Hippocampal formation (tissue), 2 donors: ENCODE results near the gene NXN.
"Not testable (repeated sequence)": the region's sequence is repeated elsewhere in the genome, so short reads cannot be mapped to it uniquely, and the experiment has no call there.

Source experiments
- DNase-seq, 2 donors: peaks; one replicate each; lab custom pipeline; 2025; lab: John Stamatoyannopoulos, UW

NXN gene

DNA sequence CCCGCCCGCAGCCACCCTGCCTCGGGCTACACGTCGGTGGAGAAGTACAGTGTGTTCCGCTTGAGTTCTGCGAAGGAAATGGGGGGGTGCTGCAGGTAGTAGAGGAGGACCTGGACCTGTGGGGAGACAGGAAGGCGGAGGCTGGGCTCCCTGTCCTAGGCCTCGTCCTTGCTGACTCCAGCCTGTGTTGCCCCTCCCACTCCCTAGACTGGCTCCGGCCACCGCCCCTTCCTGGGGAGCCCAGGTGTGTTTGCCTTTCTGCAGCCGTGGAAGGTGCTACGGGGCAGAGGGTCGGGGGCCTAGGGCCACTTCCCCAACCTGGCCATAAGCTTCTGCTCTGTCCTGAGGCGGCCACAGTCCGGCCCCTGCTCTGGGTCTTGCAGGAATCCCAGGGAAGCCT is 26.5 kb upstream of the NXN start:
- no peak for DNase-seq

DNA sequence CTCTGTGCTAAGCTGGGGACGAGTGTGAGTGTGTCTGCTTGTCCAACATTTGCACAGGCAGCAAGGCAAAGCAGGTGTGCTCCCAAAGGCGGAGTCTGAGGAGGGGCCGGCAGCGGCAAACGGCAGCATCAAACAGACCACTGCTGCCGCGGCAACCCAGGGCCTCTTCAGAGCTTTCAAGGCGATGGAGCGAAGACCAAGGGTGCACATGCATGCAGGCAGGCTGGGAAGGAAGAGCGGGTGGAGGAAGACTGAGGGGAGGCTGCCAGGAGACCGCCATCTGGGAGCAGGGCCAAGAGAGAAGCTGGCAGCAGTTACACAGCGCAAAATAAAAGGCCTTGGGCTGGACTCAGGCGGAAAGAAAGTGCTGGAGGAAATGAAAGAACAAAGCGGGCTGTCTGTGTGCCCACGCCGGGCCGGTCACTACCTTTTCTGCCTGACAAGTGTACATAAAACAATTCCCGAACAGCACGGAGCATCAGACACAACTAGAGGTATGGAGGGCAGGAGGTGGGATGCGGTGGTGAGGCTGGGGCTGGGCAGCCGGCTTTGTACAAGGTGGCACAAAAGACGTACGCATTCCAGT is 25.9 kb upstream of the NXN start:
- DNase-seq = peak; percentile 69 to 75

DNA sequence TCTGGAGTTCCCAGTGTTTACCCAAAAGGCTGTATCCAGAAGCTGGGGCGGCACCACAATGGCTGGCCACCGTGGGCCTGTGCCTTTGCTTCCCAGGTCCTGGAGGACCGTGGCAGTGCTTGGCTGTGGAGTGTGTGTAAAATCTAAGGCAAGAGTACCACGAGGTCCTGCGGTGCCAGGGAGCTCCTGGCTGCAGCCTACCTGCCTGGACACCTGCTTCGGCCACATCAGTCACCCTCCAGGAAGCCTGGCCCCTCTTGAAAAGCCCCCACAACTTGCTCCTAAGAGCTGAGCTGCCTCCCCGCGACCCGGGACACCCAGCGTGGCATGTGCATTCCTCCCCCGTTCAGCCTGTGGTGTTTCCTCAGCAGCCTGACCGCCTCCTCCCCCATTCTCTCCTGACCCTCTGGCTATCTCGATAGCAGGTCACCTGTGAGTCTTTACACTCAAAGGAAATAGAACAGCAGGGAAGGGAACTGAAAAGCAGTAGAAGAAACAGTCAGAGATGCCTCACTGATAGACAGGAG is 25.3 kb upstream of the NXN start:
- no peak for DNase-seq

DNA sequence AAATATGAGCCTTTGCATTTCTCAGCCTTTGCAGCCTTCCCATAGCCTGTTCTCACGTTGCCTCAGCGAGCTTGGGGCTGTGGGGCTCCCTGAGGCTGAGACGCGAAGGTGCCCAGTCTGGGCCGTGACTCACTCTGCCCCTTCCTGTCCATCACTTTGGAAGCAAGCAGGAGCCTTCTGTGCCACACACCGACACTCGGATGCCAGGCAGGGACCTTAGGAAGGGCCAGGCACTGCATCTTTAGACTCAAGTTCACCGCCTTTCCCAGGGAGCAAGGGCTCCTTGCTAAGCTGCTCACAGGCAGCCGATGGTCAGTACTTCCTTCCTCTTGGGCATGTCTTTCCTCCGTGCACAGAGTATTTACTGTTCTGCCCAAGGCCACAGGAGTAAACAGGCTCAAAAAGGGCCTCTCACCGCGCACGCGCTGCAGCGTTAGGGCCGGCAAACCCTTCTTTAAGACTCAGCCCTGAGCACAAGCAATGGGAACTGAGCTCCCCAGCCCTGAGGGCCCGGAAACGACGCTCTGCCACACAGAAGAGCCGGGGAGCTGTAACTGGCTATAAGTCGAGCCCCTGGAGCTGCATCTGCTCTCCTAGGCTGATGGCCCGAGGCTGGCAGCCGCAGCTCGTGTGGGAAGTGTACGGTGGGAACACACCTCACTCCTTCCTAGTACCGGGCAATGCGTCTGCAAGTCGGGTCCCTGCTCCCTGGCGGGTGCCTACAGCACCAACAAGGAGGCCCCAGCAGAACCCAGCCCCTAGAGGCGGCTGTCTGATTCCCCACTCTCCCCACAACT is 24.6 kb upstream of the NXN start:
- no peak for DNase-seq

DNA sequence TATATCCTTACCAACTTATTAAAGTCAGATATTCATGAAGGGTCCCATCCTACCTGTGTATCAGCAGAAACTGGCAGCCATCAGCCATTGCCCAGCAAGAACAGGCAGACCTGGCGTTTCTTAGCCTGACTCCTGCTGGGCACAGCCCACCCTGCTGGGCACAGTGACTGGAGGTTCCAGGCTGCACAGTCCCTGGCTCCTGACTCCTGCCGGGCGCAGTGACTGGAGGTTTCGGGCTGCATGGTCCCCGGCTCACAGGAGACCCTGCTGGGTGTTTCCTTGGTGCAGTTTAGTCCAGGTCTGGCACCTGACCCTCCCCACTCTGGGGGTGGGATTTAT is 24.0 kb upstream of the NXN start:
- no peak for DNase-seq

DNA sequence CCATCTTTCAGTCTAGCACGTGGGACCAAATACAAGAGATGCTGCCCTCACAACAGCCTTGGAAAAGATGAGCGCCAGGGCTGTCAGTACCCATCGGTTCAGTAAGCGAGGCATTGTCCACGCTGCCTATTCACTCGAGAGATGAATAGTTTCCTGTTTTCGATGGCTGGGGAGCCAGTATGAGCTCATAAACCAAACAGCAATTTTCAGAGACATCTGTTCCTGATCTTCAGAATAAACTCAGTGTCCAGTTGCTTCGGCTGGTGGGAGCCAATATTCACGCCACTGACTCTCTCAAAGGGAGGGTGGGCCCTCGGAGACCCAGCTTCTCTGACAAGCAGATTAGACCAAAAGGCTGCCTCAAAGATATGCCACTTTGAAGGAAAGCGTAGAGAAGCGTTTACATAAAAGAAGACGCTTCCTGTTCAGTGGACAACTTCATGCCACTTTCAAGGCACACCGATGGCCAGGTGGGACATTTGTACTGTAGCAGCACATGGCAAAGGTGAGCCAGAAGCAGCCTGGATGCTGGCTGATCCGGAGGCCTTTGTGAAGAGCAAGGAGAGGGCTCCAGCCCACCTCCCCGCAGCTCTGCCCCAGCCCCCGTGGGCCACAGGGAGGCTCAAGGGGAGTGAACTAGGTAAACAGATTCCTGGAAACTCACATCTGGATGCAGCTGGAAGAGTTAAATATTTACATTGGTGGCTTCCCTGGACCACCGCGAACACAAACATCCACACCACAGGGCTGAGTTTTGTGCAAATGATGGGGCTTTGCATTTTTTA is 23.4 kb upstream of the NXN start:
- peak; percentile 40 to 83 for DNase-seq

DNA sequence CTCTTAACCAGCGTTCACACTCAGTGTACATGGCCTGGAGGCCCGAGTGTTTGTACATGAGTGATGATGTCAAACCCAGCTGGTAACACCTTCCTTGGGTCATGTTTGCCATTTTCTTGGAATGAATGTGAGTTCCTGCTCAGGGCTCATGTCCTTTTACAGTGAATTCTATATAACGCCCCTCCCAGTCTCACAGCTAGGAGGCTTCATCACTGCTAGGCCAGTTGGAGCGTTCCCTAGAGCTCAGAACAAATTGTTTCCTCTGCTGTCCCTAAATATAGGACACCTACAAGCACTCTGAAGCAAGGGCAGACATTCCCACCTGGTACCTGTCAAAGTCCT is 22.8 kb upstream of the NXN start:
- DNase-seq = no peak

DNA sequence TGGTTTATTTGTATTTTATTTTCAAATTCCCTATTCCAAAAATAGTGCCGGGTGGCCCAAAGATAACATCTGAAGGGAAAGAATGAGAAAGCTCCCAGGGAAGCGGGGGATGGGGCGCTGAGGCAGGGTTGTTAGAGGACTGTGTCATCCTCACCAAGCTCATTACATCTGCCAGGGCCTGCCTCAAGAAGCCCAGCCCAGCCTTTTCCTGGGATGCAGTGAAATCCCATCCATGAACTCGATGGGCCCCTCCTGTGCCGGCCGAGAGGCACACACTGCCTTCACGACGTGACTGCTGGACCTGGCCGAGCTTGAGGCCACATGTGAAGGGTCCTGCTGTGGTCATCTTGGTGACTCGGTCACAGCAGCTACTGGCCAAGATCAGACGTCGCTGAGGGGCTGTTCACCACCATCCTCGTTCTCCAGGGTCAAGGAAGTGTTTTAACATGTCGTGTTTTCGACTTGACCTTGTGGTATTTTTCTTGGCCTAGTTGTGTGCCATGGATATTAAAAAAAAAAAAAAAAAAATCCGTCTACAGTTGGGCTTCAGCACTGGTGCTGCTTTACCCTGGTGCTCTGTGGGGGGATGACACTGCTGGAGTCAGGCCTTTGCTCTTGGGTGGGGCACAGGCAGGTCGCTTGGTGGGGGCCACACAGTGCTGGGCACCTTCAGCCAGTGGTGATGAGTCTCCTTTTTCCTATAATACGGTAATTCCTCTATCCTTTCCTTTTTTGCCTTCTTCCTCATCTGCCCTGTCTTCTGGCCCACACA is 22.2 kb upstream of the NXN start:
- no peak for DNase-seq

DNA sequence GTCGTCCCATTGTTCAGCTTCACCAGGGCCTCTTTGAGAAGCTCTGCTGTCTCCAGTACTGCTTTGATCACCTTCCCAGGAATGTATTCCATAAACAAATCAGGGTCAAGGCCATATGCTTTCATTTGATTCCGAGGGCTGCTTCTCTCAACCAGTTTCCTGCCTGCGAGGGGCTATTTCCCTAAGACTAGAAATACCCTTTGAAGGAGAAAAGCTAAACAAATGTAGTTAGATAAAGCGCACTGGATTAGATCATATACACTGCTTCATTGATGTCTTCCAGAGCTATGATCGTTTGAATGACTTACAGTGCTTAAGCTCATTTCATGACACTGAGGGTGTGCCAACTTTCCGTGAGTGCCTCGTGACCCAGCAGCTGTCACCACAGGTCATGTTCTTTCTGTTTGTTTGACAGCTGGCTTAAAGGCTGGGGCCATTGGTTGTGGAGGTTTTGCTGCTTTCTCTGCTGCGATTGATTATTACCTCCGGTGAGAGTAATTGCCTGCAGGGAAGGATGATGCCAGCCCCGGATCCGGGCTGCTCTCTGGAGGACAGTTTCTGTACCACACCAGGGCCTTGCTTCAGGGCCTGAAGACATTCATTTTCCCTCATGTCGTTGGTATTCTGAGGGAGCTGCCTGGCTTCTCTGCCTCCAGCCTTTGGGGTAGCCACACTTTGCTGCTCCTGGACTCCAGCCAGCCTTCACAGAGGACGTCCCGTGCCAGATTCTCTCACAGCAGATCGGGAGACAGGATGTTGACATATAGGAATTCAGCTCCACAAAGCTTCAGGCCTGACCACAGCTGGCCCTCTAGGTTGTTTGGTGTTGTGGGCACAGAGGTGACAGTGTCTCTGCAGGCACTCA is 21.3 kb upstream of the NXN start:
- no peak for DNase-seq

DNA sequence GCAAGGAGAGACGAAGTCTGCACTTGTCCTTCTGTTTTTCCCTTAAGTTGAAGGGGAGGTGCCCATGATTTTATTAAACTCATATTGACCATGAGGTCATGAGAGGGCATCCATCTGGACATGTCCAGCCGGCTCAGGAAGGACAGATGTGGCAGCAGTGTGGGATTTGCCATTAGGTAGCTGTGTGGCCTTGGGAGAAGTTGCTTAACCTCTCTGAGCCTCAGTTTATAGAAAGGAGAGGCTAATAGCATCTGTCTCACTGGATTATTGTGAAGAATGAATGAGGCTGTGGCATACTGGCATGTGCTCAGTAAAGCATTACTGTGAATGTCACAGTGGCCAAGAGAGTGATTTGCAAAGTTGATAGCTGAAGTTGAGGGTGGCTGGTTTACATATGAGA is 18.5 kb upstream of the NXN start:
- no peak for DNase-seq

DNA sequence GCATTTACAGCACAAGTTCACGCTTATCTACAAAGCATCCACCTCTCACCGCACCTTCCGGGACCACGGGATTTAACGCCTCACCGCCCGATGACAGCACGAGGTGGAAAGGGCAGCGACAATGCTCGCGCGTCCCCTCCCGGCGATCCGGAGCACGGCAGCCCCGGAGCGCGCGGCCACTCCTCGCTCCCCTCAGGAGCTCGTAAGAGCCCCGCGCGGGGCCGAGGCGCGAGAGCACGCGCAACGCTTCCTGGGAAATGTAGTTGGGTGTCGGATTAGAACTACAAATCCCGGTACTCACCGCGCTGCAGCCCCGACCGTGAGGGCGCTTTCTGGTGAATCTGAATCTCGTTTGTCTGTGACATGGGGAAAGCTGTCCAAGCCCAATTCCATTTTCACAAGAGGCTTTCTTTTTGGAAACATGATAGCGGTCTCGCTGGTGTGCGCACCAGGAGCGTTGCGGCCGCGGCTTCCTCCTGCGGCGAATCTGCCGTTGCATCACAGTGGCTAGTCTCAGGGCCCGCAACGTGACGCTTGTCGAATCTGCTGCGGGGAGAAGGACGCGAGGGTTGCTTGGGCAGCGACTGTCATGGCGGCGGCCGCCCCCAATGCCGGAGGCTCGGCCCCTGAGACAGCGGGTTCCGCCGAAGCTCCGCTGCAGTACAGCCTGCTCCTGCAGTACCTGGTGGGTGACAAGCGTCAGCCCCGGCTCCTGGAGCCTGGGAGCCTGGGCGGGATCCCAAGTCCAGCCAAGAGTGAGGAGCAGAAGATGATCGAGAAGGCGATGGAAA is 17.2 kb upstream of the NXN start, which contains the start of gene TIMM22:
TIMM22 (plus strand) TSS at position 576 of the 791 bp plus-strand sequence; CDS start at position 590, 14 bp downstream.
- peak; percentile 92 to 93 for DNase-seq

DNA sequence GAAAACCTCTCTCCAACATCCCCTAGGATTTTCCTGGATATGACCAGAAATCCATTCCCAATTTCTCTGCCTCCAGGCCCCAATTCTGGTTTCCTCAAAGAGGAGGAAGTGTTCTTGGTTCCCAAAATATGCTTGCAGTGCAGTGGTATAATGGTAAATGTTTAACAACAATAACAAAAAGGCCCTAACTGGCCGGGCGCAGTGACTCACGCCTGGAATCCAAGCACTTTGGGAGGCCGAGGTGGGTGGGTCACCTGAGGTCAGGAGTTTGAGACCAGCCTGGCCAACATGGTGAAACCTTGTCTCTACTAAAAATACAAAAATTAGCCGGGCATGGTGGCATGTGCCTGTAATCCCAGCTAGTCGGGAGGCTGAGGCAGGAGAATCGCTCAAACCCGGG is 15.7 kb upstream of the NXN start:
- DNase-seq = not testable (repeated sequence)

DNA sequence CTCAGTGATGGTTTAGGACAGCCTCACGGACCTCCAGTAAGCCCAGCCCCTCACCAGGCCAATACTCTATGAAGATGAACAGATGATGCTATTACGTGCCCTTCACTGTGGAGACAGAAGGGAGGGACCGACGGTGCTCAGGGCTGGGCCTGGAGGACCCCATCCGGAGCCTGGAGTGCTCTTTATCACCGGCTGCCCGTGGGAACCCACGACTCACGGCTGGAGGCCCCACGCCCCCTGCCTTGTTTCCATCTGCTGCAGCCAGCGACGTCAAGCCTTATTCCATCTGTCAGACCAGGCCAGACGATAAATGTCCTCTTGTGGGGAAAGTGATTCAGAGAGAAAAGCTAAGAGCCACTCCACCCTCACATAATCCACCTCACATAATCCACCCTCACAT is 13.4 kb upstream of the NXN start:
- no peak for DNase-seq

DNA sequence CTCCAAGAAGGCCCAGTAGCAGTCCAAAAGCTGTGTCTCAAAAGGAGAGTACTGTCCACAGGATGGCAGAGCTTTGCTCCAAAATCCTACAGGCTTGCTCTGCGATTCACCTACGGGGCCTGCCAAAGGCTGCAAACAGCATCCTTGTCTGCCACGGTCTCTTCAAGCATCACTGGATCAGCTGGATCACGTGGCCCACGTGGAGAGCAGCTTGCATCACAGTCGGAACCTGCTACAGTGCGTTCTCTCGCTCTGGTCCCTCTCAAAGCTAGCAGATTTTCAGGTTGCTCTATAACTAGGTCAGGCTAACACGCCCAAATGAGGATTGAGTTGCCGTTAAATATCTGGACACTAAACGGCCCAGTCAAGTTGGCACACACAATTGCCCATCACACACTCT is 9.0 kb upstream of the NXN start:
- no peak for DNase-seq

DNA sequence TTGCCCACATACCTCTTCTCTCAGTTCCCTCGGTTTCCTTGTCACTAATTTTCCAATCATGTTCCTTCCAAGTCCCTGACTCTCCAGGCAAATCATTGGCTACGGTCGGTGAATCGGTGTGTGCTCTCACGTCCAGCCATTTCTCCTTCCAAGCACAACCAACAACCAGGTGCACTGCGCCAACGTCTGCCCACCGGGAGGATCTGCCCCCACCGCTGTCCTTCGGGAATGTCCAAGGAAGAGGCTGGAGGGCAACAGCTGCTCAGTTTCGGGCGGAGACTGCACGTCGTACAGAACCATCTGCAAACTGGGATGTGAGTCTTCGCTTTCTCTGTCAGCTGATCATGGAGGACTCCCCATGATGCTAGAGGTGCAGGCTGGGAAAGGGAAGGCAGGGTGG is 8.4 kb upstream of the NXN start:
- DNase-seq = no peak

DNA sequence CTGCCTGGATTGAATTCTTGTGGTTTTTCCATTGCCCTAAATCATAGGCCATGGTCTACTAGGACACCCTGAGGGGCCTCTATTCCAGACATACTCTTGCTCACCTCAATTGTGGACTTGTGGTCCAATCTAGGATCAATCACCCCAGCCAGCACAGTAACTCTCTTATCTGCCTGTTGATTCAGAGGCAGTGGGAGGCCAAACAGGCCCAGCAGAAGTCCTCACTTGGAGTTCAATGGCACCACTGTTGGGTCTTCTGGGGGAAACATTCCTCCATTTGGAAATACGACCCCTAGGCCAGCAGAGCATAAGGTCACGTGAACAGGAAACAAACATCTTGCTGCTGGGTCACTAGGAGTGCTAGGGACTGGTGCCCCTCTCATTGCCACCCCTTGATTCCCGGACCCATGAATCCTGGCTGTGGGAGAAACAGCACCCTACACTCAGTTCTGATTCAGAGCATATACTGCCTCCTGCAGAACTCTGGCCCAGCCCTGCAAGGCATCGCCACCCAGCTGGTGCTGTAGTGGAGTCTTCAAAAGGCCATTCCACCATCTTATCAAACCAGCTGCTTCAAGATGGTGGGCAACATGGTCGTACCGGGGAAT is 6.8 kb upstream of the NXN start:
- no peak for DNase-seq

DNA sequence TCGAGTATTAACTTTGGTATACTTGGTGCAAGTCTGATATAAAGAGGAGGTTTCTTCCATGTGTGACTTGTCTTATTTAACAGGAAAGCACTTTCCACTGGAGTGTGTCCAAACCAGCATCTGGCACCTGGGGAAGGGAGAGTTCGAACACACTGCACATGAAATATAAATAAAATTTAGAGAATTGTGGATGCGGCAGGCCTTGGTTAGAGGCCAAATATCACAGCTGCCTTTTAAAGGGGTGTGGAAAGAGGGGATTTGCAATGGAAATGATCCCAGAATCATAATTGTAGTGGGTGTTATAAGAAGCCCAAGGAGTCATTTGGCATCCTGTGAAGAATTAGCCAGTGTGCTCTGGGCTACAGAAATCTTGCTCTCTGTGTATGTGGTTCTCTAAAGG is 4.3 kb upstream of the NXN start:
- no peak for DNase-seq

DNA sequence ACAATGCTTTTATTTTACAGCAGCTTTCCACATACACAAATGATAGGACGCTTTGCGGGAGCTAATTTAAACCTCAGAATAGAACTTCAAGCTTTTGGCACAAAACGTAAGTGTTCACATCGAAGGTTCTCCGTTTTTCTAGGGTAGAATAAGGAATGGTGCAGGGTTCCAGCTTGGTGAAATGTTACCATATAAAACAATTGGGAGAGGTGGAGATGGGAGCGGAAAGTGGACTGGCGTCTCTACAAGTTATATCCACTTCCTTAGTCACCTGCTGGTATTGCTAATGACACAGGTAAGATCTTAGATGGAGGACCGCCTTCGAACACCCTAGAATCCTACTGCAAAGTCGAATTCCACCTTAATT is 1.7 kb upstream of the NXN start:
- no peak for DNase-seq

DNA sequence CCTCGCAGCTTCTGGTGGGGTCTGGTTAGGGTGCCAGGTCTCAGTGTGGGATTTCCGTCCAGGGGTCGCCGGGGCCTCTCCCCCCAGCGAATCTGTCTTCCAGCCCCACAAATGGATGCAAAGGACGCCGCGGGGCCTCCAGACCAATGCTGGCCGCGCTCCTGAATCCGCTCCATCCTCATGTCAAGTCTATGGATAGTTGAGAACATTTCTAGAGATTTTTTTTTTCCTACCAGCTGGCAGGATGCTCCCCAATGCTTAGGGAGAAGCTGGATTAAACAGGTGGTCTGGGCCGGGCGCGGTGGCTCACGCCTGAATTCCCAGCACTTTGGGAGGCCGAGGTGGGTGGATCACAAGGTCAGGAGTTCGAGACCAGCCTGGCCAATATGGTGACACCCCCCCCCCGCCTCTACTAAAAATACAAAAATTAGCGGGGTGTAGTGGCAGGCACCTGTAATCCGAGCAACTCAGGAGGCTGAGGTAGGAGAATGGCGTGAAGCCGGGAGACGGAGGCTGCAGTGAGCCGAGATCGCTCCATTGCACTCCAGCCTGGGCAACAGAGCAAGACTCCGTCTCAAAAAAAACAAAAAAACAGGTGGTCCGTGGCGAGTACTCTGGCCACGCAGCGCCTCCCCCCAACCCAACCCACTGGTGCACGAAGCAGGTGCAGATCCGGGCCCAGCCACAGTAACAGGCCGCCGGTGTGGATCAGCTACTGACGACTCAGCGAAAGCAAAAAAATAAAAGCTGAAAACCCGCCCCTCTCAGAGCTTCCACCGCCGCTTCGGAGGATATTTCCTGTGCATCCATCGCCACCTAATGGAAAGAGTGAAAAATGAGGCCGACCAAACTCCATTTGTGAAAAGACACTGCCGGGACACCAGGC is 1.1 kb upstream of the NXN start:
- peak; percentile 73 to 90 for DNase-seq
